Colon (tissue), 2 donors: Measurements from ENCODE around the gene ADAM33.

Source experiments
- FAIRE-seq: peaks from 2 replicates; lab custom pipeline; 2012; peaks lifted over from hg19 to GRCh38; lab: Jason Lieb, UNC
- donor health status: control.
- donor health status: control.

Gene ADAM33

GRCh38 chr20:3667434-3668037 lies 14.3 kb downstream of the ADAM33 start:
- FAIRE-seq = no peak

DNA sequence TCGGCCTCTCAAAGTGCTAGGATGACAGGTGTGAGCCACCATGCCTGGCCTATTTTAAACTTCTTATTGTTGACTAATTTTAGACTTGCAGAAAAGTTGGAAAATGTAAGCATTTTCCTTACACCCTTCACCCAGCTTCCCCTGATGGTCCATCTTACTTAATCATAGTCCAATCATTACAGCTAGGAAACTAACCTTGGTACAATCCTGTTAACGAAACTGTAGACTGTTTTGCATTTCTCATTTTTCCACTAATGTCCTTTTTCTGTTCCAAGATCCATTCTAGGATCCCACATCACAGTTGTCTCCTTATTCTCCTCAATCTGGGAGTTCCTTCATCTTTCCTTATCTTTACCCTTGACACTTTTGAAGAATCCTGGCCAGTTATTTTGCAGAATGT lies 18.0 kb downstream of the ADAM33 start:
- FAIRE-seq = no peak

DNA sequence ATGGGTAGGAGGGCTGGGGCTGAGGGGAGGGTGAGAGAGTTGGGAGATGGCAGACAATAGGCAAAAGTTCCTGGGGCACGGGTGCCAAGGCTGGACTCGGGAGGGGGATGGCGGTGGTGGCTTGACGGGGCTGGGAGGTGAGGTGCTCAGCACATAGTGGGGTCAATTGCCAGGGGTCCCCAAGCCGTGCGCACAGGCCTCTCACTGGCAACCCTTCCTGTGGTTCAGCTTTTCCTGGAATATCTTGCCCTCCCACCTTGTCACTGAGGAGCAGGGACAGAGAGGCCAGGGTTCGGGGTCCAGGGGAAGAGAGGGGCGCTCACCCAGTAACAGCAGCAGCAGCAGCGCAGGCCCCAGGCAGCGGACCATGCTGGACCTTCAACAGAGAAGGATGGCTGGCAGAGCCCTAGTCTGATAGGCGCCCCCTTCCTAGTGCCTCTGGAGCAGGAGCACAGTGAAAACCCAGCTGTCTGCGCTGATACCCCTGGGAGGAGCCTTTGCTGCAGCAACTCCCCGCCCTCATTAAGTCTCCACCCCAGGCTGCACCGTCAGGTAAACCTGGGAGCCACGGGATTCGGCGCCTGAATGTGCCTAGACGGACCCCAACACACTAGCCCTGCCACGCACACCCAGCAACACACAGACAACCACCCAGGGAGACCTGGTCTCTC lies 18.6 kb downstream of the ADAM33 start, which contains the start of gene GFRA4:
GFRA4 (minus strand) TSS at position 369 of the 671 bp plus-strand sequence; CDS start at position 369, 0 bp downstream.
- no peak for FAIRE-seq

DNA sequence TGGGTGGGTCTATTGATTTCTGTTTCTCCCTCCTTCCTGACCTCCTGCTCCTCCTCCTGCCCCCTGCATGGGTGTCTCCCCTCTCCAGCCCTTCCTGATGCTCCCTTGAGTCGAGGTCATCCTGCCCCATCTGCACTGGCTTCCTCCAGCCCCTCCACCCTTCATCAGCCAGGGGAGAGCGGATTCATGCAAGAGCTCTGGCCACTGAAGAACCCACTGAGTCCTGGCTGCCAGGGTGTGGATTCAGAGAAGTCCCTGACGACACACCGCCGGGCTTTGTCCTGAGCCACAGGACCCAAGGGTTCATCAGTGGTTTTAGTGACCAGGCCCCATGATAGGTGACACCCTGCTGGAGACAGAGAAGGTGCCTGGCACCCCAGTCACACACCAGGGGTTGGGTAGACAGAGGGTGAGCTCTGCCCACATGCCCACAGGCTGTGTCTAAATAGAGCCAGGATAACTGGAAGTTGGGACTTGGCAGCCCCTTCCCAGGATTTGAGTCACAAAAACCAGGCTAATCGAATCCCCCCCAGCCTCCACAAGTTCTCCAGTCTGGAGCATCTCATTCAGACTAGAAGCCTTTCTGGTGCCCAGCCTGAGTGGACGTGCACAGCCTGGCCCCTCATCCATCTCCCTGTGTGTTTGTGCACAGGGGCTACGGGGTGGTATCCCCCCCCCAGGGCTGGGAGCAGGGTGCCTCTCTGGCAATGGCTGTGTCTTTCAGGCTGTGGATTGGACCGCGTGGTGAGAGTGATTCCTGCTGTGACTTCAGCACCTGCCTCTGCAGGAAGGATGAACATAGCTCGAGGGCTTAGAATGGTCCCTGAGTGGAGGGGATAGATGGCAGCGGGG lies 19.8 kb downstream of the ADAM33 start:
- no peak for FAIRE-seq

- no peak for FAIRE-seq
Measured at GRCh38 chr20:3661060-3661813, 20.6 kb downstream of the ADAM33 start.

- FAIRE-seq = no peak
Measured at GRCh38 chr20:3660262-3661059, 21.3 kb downstream of the ADAM33 start.

DNA sequence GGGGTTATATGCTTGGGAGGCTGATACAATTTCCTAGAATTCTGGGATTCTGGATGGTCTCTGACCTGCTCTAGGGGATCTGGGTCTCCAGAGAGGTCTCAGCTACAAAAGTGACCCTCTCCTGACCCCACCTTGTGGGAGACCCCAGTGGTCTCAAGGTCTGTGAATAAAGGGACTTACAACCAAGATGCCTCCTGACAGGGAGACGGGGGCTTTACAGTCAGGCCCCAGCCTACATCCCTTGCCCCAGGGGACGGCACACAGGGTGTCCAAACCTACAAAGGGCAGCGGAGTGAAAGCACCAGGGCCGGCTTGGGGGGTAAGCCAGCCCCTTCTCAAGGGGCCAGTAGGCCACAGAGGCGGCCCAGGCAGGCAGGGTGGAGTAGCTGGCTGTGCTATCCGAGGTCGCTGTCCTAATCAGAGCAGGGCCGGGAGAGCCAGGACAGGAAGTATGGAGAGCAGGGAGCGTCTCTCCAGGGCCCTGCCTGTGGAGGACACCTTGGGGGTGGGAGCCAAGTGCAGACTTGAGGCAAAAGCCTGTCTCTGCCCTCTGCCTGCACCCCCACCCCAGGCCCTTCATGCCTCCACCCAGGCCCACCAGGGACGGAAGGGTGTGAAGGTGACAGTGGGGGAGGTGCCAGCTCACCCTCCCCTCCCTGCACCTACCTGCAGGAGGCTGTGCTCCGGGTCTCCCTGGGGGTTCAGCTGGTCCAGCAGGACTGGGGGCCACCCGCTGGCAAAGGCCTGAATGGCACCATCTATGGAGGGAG lies 22.1 kb downstream of the ADAM33 start:
- no peak for FAIRE-seq

- FAIRE-seq = no peak
Measured at GRCh38 chr20:3658716-3659491, 22.9 kb downstream of the ADAM33 start.

GRCh38 chr20:3658019-3658715 lies 23.6 kb downstream of the ADAM33 start:
- FAIRE-seq = no peak

GRCh38 chr20:3655131-3655405 lies 26.7 kb downstream of the ADAM33 start:
- no peak for FAIRE-seq

DNA sequence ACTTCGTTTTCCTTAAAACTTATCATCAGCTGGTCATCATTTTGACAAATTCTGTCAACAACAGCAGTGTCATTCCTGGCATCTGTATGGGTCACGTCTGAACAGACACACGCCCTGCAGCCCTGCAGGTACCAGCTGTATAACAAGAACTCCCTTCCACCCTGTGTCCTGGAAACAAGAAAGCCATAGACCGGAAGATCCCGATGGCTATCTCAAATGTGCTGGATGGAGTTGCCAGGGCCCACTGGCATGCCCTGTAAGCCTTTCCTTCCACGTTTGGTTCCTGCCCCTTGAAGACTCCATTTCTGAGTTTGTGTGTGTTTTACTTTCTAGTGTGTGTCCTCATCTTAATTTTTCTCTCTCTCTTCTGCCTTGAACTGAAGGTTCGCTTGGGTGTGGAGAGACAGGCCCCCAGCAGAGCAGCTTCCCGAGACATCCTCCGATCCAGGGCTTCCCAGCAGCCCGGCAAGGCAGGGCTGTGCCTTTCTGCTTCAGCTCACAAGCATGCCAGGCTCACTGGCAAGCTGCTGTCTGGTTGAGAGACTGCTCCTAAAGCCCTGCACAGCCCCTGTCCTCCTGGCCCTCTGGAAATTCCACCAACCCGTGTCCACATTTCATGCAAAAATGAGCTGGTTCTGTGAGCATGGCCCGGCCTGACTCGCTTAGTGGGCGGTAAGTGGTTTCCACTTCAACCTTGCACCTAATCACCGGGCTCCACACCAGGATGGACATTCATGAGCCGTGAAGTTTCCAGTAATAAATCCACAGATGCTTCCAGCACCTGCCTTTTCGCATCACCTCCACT lies 27.3 kb downstream of the ADAM33 start:
- no peak for FAIRE-seq

GRCh38 chr20:3653921-3654320 lies 27.9 kb downstream of the ADAM33 start:
- FAIRE-seq = no peak

DNA sequence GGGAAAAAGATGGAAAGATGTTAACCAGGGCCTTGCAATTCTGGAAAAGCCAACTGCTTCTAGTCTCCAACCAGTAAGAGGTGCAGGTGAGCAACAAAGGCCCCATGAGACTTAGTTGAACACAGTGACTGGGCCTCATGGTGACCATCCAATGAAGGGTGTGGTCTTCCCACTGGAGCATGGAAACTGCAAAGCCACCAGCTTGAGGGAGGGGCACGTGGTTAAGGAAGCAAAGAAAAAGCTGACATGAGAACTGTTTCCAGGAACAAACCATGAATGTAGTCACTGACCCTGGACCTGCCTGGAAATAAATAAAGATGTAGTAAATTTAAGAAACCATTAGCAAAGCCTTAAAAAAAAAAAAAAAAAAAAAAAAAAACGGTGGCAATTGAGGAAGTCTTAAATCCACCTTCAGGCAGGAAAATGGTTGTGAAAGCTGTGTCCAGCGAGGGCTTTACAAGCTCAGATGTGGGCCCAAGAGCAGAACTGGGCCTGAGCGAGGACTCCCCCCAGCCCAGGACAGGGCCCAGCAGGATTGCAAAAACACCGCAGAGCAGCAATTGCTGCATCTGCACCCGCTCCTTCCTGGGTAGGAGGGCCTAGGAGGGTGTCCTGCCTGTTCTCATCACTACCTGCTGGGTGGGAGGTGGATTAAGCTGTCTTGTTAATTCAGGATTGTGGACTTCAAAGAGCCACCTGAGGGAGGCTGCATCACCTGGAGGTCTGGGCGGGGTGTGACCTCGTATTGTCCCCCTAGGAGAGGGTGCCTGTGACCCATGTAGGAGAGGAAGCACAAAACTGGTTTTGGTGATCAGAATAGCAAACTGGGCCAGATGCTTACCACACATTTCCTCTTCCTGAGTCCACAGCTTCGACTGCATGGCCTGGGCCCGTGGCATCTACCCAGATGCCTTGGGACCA lies 28.9 kb downstream of the ADAM33 start:
- FAIRE-seq = no peak

DNA sequence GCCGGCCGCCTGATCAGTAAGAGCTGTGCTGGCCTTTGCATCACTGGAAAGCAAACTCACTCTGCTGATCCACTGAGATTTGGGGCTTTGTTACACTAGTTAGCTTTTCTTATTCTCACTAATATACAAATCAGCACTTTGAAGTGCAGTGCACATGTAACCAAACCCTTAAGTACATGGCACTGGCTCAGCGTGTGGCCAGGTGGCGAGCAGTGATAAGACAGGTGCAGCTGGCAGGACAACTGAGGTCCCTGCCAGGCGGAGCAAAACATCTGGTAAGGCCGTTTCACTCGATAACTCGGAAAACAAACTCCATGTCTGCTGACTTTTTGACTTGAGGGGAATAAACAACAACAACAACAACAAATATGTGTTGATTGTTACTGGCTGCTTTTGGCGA lies 29.6 kb downstream of the ADAM33 start:
- no peak for FAIRE-seq

DNA sequence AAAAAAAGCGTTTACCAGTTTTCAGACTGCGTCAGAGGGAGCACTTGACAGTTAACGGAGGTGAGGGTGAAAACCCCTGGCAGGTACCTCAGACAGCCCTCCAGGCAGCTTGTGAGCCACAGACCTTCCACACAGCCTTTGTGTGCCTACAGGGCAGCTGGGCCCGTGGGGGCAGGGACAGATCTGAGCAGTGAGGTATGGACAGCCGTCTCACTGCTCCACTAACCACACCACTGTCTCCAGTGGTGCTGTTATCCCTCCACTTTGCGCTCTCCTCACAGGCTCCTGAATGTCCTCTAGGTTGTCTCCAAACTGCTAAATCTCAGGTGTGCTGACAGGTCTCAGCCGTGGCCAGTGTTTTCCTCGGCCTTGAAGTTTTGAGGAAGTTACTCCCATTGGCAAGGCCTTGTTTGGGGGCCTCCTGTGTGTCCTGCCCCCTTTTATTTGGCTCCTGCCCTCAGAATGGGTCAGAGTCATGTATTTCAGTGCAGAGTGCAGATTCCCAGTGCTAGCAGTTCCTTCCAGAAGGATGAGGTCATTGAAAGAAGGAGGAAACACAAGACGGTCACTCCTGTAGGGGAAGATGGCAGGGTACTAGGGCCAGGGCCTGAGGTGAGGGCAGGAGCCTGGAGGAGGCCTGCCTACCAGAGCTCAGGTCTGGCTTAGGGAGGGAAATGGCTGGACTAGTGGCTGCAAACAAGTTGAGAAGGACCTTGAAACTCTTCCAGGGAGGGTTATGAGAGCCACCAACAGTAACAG lies 30.4 kb downstream of the ADAM33 start:
- FAIRE-seq = no peak

- FAIRE-seq = no peak
Measured at GRCh38 chr20:3648951-3649350, 32.9 kb downstream of the ADAM33 start.

- no peak for FAIRE-seq
Measured at GRCh38 chr20:3647473-3647872, 34.3 kb downstream of the ADAM33 start.
